Liver (tissue), 9 donors: ENCODE results near the gene THRAP3. TPM values are rescaled to one million over a fixed set of nuclear protein-coding genes. Genes with fewer than 3 reads are reported as not detected.

ENCODE experiments used
- DNase-seq: peaks from one replicate; pipeline ENCODE4 v3.0.0-alpha.2; 2017; ENCODE audit warnings: low spot score
- H3K27ac ChIP-seq, 2 donors: one replicate each; pipeline ENCODE4 v1.7.0; 2013; ENCODE audit warnings: inconsistent platforms in 2 of 2, low read length in 2 of 2, control low read depth in 1 of 2, low read depth in 1 of 2, mild to moderate bottlenecking in 1 of 2
- H3K27me3 ChIP-seq, 4 donors: one replicate each; pipeline versions ENCODE4 v1.6.1 to v1.7.0; 2013; ENCODE audit warnings: low read length in 3 of 4, inconsistent platforms in 1 of 4, mild to moderate bottlenecking in 1 of 4, moderate library complexity in 1 of 4; ENCODE audit not compliant: control insufficient read depth in 4 of 4, insufficient read depth in 4 of 4
- H3K36me3 ChIP-seq, 4 donors: one replicate each; pipeline versions ENCODE4 v1.6.1 to v1.7.0; 2013; ENCODE audit warnings: low read length in 3 of 4, mild to moderate bottlenecking in 3 of 4, low read depth in 1 of 4, moderate library complexity in 1 of 4; ENCODE audit not compliant: control insufficient read depth in 4 of 4, insufficient read depth in 3 of 4
- H3K4me1 ChIP-seq, 4 donors: one replicate each; pipeline versions ENCODE4 v1.6.1 to v1.7.0; 2013; ENCODE audit warnings: low read length in 3 of 4, mild to moderate bottlenecking in 3 of 4, moderate library complexity in 1 of 4; ENCODE audit not compliant: control insufficient read depth in 4 of 4, insufficient read depth in 4 of 4
- H3K4me3 ChIP-seq, 3 donors: one replicate each; pipeline versions ENCODE4 v1.6.1 to v1.7.0; 2013; ENCODE audit warnings: low read length in 3 of 3, control low read depth in 1 of 3, low read depth in 1 of 3, mild to moderate bottlenecking in 1 of 3
- H3K9ac ChIP-seq, 2 donors: one replicate each; pipeline ENCODE4 v1.7.0; 2013; ENCODE audit warnings: low read length in 2 of 2, mild to moderate bottlenecking in 2 of 2, moderate library complexity in 2 of 2, control low read depth in 1 of 2, low read depth in 1 of 2
- H3K9me3 ChIP-seq, 4 donors: one replicate each; pipeline versions ENCODE4 v1.6.1 to v1.7.0; 2013; ENCODE audit warnings: low read length in 3 of 4; ENCODE audit not compliant: control insufficient read depth in 4 of 4
- ATF3 ChIP-seq: IDR thresholded peaks from 2 replicates; pipeline ENCODE4 v1.6.1; 2016; ENCODE audit warnings: antibody characterized with exemption
- CTCF ChIP-seq: fragments of 150-350 bp; IDR thresholded peaks from 2 replicates; pipeline ENCODE4 v1.5.1; 2017; ENCODE audit warnings: improper control_type of control experiment, low read depth, low read length; ENCODE audit not compliant: missing input control
- GABPA ChIP-seq, 2 donors: IDR thresholded peaks in 1 of 2; conservative IDR thresholded peaks in 1 of 2; 2 replicates each; pipeline ENCODE4 v1.6.1; 2016; ENCODE audit warnings: antibody characterized with exemption in 2 of 2, mild to moderate bottlenecking in 1 of 2, moderate library complexity in 1 of 2
- HNF4A ChIP-seq, 2 donors: conservative IDR thresholded peaks; 2 replicates each; pipeline ENCODE4 v1.6.1; 2016; ENCODE audit warnings: antibody characterized with exemption in 2 of 2, mild to moderate bottlenecking in 2 of 2
- HNF4G ChIP-seq: IDR thresholded peaks from 2 replicates; pipeline ENCODE4 v1.6.1; 2016; ENCODE audit warnings: antibody characterized with exemption
- MAX ChIP-seq: IDR thresholded peaks from 2 replicates; pipeline ENCODE4 v1.6.1; 2016; ENCODE audit warnings: antibody characterized with exemption
- REST ChIP-seq: IDR thresholded peaks from 2 replicates; pipeline ENCODE4 v1.6.1; 2016; ENCODE audit warnings: antibody characterized with exemption, mild to moderate bottlenecking
- TAF1 ChIP-seq: conservative IDR thresholded peaks from 2 replicates; pipeline ENCODE4 v1.6.1; 2016; ENCODE audit warnings: antibody characterized with exemption, mild to moderate bottlenecking
- YY1 ChIP-seq: IDR thresholded peaks from 2 replicates; pipeline ENCODE4 v1.6.1; 2016; ENCODE audit warnings: antibody characterized with exemption, mild to moderate bottlenecking
- ZBTB33 ChIP-seq: IDR thresholded peaks from 2 replicates; pipeline ENCODE4 v1.6.1; 2016; ENCODE audit warnings: antibody characterized with exemption
- WGBS: extraction: QIAGEN DNeasy Blood & Tissue Kit; methylation state at CpG from one replicate; pipeline ENCODE4 v1.1.7; 2013; 5-methylcytosine and 5-hydroxymethylcytosine counted together
- polyA plus RNA-seq, 2 donors: library from polyadenylated mRNA; stranded (reverse) in 1 of 2; unstranded in 1 of 2; fragments of 200-250 nt in 1 of 2; fragments of >200 nt in 1 of 2; fragmentation: Nextera tagmentation in 1 of 2; extraction: Ambion mirVana in 1 of 2; gene quantifications; one replicate each; pipeline versions ENCODE4 v1.2.1 to v1.2.3, GENCODE V29; 2013 to 2015
- total RNA-seq, 2 donors: library from RNA; depleted of rRNA; stranded (reverse); fragments of >200 nt; gene quantifications; one replicate each; pipeline ENCODE4 v1.2.3, GENCODE V29; 2014
- donor health status: healthy.
- donor health status: healthy.
- donor health status: healthy.
- donor health status: healthy.
- donor health status: healthy.

THRAP3 gene
- total and polyA plus RNA-seq, 4 donors, result 21.3 to 55.1 (median 45.8) TPM

- TF ChIP-seq CTCF, result no peak
- TF ChIP-seq TAF1, result no peak
- no peak for TF ChIP-seq HNF4G
- TF ChIP-seq REST, result no peak
- TF ChIP-seq GABPA (IDR thresholded peaks at IDR 0.05 in 1 of 2, conservative IDR thresholded peaks at IDR 0.05 in 1 of 2), result no peak
Measured at GRCh38 chr1:36279110-36279788, 55.0 kb downstream of the THRAP3 start (continued).

- no peak overlapping the region for H3K27ac ChIP-seq
- 73% methylated on average over 7 of the region's 7 CpGs for WGBS
- H3K9me3 ChIP-seq, result no peaks in the 10 kb centered on the region
- DNase-seq, result no peak
- TF ChIP-seq YY1, result no peak
- TF ChIP-seq HNF4A (conservative IDR thresholded peaks at IDR 0.05), result no peak
- no peak for TF ChIP-seq HNF4G
- no peak for TF ChIP-seq ATF3
- no peak for TF ChIP-seq CTCF
- TF ChIP-seq ZBTB33, result no peak
- TF ChIP-seq MAX, result no peak
- no peak for TF ChIP-seq REST
- TF ChIP-seq GABPA (IDR thresholded peaks at IDR 0.05 in 1 of 2, conservative IDR thresholded peaks at IDR 0.05 in 1 of 2), result no peak
- no peak for TF ChIP-seq TAF1
- H3K4me1 ChIP-seq, result peaks cover 11 to 32% (median 26%) of the 10 kb centered on the region in 4 donors
- no peaks in the 10 kb centered on the region for H3K27me3 ChIP-seq
- H3K9ac ChIP-seq, result no peak overlapping the region
- no peak overlapping the region for H3K4me3 ChIP-seq
- H3K36me3 ChIP-seq, result peaks cover 3 to 21% (median 15%) of the 10 kb centered on the region in 4 donors
Measured at GRCh38 chr1:36279789-36280296, 55.6 kb downstream of the THRAP3 start.
